ENCODE measurements around the gene FBXL2.
"Not testable (repeated sequence)": the region's sequence is repeated elsewhere in the genome, so short reads cannot be mapped to it uniquely, and the experiment has no call there.

The FBXL2 gene

GRCh38 chr3:33315826-33316225, 38.6 kb downstream of the FBXL2 start:
- no peak for DNase-seq (ENCODE audit: low read depth in 2 of 2)

DNA sequence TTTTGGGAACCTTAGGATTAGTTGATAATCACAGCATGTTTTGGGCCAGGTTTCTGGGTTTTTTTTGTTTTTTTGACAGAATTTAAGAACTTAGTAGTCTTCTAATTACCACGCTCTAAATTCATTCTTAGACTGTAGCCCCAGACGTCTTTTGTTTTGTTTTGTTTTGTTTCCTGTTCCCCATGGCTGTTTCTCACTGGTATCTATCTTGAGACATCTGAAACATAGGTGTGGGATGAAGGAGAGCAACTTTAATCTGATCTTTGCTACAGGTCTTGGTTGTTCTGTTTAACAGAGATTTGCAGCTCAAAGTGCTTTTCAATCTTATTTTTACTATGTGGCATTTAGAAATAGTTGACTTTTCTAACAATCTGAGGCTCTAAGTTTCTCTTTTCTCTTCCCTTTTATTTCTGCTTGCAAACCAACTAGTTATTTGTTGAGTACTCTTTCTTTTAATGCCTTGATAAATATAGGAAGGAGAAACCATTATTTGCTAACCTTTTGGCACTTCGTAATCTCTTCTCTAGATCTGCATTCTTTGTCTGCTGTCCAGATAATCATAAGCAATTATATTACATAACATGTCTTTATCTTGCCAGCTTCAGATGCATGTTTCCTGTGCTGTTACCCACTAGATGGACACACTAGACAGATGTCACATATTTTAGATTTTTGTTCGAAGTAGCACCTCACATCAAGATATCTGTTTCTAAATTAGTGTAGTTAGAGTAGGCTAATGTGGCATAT, 40.9 kb downstream of the FBXL2 start:
- DNase-seq (ENCODE audit: low read depth in 2 of 2): no peak

- DNase-seq (ENCODE audit: low read depth in 2 of 2): no peak
Measured at GRCh38 chr3:33318710-33319380, 41.6 kb downstream of the FBXL2 start.

DNA sequence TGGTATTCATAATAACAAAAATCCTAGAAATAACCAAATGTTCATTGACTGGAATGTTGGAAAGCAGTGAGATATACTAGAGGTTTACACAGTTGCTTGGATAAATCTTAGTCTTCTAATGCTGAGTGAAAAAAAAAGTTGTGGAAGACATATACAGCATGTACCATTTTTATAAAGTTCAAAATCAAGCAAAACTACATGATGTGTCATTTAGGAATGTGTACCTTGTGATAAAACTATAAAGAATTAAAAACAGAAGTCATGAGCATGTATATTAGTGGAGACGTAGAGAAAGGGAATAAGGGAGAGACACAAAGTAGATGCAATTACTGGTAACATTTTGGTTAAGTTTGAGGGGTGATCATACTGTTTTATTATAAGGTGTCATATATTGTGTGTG, 45.2 kb downstream of the FBXL2 start:
- DNase-seq (ENCODE audit: low read depth in 2 of 2): no peak

- peak; percentile 41 to 56 for DNase-seq (ENCODE audit: low read depth in 2 of 2)
Measured at GRCh38 chr3:33331414-33331813, 54.2 kb downstream of the FBXL2 start.

DNA sequence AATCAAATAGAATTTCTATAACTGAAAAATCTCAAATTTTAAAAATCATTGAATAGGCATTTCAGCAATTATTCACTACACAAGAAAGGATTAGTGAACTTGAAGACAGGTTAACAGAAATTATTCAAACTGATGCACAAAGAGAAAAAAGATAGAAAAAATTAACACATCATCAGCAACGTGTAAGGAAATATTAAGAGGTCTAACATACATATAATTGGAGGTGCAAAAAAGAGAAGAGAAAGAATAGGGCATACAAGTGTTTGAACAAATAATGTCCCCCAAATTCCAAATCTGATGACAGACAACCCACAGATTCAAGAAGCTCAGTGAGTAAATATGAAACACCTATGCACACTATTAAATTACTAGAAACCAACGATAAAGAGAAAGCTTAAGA, 57.1 kb downstream of the FBXL2 start:
- no peak for DNase-seq (ENCODE audit: low read depth in 2 of 2)

DNA sequence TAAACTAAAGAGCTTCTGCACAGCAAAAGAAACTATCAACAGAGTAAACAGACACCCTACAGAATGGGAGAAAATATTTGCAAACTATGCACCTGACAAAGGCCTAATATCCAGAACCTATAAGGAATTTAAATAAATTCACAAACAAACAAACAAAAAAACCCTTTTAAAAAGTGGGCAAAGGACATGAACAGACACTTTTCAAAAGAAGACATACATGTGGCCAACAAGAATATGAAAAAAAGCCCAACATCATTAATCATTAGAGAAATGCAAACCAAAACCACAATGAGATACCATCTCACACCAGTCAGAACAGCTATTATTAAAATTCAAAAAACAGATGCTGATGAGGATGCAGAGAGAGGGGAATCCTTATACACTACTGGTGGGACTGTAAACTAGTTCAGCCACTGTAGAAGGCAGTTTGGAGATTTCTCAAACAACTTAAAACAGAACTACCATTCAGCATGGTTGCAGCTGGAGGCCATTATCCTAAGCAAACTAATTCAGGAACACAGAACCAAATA, 61.8 kb downstream of the FBXL2 start:
- not testable (repeated sequence) for DNase-seq (ENCODE audit: low read depth in 2 of 2)

GRCh38 chr3:33339758-33340157, 62.5 kb downstream of the FBXL2 start:
- no peak for DNase-seq (ENCODE audit: low read depth in 2 of 2)

- DNase-seq (ENCODE audit: low read depth in 2 of 2): no peak
Measured at GRCh38 chr3:33355611-33356010, 78.4 kb downstream of the FBXL2 start.

DNA sequence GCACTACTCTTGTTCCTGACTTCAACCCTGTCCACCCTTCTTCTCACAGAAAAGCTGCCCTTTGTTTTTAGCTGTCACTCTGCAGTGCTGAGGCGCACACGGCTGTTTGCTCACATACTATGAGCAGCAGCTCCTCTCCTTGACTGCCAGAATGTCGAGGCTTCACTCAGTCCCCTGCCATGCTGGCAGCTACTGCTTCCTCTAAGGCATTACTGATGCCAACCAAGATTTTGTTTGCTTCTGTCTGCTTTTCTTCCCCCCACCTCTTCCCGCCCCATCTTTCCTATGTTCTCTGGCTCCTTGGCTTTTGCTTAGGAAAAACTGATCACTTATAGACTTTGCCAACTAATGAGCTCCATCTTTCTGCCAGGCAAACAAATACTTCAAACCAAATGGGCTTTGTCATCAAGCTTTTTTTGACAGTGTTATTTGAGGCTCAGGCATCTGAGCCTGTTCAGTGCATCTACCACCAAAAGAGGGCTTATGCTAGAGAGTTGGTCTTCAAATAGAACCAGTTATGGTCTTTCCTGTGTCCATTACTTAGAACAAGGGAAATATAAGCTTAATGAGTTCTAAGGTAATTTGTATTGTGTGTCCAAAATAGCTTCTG, 81.0 kb downstream of the FBXL2 start:
- DNase-seq (ENCODE audit: low read depth in 2 of 2): no peak

DNA sequence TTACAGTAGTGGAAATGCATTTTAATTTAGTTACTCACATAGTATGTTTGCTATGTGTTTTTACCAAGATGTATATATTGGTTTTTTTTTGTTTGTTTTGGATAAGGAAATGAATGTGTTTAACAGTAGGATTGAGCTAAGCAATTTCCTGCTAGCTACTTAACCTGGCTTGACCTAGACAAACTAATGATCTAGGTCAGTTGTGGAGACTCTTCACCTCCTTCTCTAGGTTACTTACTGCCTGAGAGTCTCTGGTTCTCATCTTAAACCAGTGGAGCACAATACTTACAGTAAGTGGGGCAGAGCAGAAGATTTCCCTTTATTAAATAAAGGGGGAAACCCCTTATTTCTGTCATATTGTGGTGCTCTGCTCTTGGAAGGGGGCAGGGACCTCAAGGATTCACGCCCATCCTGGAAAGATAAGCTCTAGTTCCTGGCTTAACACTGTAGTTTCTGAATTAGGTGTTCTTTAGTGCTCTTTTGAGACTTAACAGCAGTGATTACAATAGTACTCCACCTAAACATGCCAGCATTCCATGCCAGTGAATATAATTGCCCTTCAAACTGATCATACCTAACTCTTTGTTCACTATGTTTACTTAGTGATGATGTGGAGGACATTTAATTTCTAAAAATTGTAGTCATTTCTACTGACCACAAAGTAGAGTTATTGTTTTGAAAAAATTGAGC, 83.0 kb downstream of the FBXL2 start:
- peak in 1 of 2 experiments; percentile 20 for DNase-seq (ENCODE audit: low read depth in 2 of 2)

DNA sequence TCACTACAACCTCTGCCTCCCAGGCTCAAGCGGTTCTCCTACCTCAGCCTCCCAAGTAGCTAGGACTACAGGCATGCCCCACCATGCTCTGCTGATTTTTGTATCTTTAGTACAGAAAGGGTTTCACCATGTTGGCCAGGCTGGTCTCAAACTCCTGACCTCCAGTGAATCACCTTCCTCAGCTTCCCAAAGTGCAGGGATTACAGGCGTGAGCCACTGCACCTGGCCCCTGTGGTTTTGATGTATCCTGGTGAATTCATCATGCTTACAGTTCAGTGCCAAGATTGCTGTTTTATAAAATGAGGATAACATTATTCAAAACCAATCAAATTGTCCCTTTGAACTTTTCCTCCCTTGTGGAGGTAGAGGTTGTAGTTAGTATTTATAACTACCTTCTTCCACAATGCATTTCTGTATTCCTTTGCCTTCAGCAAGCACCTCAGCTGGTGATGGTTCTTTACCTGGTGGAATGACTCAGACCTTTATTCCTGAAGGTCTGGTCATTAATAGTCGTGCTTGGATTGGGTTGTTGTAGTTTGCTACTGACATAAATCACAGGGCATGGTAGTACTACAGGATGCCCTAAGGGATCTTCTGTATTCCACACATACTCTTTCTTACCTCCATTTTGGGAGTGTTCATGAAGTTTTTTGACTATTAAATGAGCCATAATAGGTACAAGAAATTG, 86.0 kb downstream of the FBXL2 start:
- DNase-seq (ENCODE audit: low read depth in 2 of 2): no peak

GRCh38 chr3:33364060-33364459, 86.8 kb downstream of the FBXL2 start:
- no peak for DNase-seq (ENCODE audit: low read depth in 2 of 2)

GRCh38 chr3:33364531-33365128, 87.4 kb downstream of the FBXL2 start:
- DNase-seq (ENCODE audit: low read depth in 2 of 2): peak in 1 of 2 experiments; percentile 3

- peak in 1 of 2 experiments; percentile 28 for DNase-seq (ENCODE audit: low read depth in 2 of 2)
Measured at GRCh38 chr3:33372218-33373081, 95.2 kb downstream of the FBXL2 start.

- DNase-seq (ENCODE audit: low read depth in 2 of 2): no peak
Measured at GRCh38 chr3:33373082-33373437, 95.8 kb downstream of the FBXL2 start.

DNA sequence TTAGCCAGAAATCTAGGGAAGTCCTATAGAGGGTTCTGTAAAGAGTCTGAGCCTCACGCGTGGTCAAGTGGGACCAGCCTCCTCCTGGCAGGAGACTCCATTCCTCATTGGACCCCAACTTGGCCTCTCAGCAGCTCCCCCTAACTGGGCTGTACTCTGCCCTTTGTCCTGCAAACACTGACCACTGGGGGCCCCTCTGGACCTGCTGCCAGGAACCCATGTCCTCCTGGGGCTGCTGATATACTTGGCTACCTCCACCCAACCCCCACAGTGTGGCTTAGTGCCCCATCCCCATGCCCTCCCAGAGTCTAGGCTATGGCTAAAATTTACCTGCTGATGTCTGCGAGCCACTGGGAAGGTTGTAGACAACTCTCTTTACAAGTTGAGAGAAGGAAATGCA, 100.2 kb downstream of the FBXL2 start:
- DNase-seq (ENCODE audit: low read depth in 2 of 2): no peak

GRCh38 chr3:33377931-33378330, 100.7 kb downstream of the FBXL2 start:
- no peak for DNase-seq (ENCODE audit: low read depth in 2 of 2)

- no peak for DNase-seq (ENCODE audit: low read depth in 2 of 2)
Measured at GRCh38 chr3:33380653-33381052, 103.4 kb downstream of the FBXL2 start.

- no peak for DNase-seq (ENCODE audit: low read depth in 2 of 2)
Measured at GRCh38 chr3:33383951-33384350, 106.7 kb downstream of the FBXL2 start.
